Fibroblast of skin of back (primary cell): ENCODE data around the gene DZIP1L. TPM values are rescaled to one million over a fixed set of nuclear protein-coding genes. Genes with fewer than 3 reads are reported as not detected.
A peak's percentile ranks its signal among the peaks of the same experiment; 100 is the strongest.
"Not testable (repeated sequence)": the region's sequence is repeated elsewhere in the genome, so short reads cannot be mapped to it uniquely, and the experiment has no call there.

Source experiments
- DNase-seq: peaks from one replicate; pipeline ENCODE4 v3.0.0-alpha.2; 2013
- polyA plus RNA-seq, 2 experiments: library from polyadenylated mRNA; unstranded; fragments of 120-200 nt; gene quantifications; one replicate each; pipeline ENCODE4 v1.2.1, GENCODE V29; 2013; ENCODE audit not compliant: insufficient read length in 2 of 2

The DZIP1L gene, protein sequence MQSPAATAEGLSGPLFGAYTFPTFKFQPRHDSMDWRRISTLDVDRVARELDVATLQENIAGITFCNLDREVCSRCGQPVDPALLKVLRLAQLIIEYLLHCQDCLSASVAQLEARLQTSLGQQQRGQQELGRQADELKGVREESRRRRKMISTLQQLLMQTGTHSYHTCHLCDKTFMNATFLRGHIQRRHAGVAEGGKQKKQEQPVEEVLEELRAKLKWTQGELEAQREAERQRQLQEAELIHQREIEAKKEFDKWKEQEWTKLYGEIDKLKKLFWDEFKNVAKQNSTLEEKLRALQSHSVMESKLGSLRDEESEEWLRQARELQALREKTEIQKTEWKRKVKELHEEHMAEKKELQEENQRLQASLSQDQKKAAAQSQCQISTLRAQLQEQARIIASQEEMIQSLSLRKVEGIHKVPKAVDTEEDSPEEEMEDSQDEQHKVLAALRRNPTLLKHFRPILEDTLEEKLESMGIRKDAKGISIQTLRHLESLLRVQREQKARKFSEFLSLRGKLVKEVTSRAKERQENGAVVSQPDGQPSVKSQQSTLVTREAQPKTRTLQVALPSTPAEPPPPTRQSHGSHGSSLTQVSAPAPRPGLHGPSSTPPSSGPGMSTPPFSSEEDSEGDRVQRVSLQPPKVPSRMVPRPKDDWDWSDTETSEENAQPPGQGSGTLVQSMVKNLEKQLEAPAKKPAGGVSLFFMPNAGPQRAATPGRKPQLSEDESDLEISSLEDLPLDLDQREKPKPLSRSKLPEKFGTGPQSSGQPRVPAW
- polyA plus RNA-seq (2013, experiment 1 of 2; ENCODE audit: insufficient read length), result 12.6 TPM
- 12.8 TPM for polyA plus RNA-seq (2013, experiment 2 of 2; ENCODE audit: insufficient read length)

DNA sequence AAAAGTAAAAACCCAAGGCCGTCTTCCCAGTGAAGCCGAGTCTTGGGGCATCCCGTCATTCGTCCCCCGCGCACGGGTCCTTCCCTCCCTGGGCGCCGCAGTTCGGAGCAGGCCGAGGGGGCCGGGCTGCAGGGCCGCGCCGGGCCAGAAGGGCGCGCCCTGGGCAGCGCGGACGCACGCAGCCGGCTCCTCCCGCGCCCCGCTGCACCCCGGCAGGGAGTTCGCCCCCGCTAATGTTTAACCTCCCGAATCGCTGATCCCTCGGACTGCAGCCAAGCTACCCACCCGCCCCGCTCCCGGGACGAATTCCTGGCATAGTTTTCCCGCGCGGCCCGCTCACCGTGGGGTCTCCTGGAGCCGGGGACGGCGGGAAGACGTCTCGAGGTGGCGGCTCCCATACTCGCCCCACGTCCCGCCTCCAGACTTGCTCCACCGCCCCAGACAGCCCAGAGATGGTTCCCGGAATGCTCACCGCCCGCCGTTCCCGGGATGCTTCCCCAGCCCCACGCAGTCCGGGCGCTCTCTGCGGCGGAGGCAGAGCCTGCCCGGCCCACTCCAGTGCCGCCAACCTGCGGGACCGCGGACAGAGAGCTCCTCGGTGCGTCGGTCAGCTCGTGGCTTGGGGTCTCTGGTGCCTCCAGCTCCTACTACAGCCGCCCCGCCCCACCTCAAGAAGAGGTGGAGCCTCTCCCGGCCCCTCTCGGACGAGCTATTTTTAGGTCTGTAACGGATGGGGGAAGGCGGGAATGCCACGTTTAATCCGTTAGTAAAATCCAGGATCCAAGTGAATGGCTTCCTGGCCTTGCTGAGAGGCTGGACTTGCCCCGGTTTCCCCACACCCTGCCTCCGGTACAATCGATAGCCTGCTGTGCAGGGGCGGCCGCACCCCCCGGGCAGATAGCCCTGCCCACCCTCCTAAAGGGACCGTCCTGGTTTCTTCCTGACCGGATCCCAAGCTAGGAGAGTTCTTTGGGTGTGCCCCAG is at the start of gene DZIP1L:
DZIP1L (minus strand) TSS at position 621 of the 984 bp plus-strand sequence. CDS start 11,637 bp downstream, outside the sequence.
- DNase-seq, result peak; percentile 88

DNA sequence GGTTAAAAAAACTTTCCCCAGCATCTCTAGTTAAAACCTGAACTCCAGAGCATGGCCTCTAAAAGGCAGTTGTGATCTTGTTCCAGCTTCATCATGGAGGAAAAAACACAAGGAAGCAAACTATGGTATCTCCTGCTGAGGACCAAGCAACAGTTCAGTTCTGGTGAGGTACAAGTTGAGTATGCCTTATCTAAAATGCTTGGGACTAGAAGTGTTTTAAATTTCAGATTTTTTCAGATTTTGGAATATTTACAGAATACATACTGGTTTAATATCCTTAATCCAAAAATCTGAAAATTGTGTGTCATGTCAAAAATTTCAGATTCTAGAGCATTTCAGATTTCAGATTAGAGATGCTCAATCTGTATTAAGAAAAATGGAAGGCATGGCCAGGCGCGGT is 49.7 kb upstream of the DZIP1L start:
- DNase-seq, result no peak

DNA sequence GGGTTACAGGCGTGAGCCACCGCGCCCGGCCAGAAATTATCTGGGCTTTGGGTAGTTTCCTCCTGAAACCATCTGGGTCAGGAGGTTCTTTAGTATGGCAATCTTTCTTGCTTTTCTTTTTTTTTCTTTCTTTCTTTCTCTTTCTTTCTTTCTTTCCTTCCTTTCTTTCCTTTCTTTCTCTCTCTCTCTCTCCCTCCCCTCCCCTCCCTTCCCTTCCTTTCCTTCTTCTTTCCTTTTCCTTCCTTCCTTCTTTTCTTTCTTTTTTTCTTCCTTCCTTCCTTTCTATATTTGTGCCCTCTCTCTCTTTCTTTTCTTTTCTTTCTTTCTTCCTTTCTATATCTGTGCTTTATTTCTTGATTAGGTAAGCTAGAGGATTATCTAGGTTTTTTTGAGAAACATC is 42.3 kb upstream of the DZIP1L start:
- DNase-seq, result no peak

DNA sequence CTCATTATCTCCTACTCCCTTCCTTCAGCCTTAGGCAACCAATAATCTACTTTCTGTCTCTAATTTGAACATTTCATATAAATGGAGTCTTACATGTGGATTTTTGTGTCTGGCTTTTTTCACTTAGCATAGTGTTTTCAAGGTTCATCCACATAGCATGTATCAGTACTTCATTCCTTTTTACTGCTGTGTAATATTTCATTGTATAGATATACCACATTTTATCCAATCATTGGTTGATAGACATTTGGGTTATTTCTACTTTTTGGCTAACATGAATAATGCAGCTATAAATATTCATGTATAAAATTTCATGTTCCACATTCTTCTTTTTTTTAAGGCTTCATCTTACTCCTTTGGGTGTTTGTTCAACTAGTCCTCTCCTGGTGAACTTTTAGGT is 39.1 kb upstream of the DZIP1L start:
- DNase-seq, result no peak

DNA sequence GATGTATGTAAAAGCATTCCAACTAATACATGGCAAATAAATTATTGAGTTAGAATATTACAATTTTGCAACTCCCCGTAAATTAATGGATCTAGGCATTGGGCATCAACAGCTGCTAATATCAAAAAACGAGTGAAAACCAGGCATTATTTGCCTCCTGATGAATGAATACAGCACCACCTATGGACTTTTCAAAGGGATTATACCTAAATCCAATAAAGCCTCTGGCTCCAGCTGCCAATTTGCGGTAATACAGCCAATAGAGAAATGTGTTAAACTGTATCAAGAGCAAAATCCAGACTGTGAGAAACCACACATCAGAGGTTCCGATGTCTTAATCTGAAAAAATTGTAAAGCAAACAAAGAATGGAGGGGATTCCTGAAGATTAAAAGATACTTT is 33.1 kb upstream of the DZIP1L start:
- no peak for DNase-seq

DNA sequence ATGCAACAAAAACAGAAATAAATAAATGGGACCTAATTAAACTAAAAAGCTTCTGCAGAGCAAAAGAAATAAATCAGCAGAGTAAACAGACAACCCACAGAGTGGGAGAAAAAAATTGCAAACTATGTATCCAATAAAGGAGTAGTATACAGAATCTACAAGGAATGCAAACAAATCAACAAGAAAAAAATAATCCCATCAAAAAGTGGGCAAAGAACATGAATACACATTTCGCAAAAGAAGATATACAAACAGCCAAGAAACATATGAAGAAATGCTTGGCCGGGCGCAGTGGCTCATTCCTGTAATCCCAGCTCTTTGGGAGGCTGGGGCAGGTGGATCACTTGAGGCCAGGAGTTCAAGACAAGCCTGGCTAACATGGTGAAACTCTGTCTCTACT is 26.8 kb upstream of the DZIP1L start:
- not testable (repeated sequence) for DNase-seq

DNA sequence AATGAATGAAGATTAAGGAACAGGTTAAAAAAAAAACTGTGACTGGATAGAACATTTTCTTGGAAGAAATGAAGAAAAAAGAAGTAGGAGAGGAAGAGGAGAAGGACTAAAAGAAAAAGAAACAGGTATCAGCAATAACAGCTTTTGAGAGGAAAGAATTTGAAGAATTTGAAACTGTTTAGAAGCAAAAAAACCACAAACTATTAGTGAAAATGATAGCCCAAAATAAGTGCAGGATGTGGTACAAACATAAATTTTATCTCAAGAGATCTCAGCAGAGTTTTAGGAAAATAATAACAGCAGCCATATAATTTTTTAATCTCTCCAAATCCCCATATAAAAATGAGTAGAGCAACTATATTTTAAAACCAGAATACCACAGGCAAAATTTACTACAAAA is 25.5 kb upstream of the DZIP1L start:
- DNase-seq, result no peak

DNA sequence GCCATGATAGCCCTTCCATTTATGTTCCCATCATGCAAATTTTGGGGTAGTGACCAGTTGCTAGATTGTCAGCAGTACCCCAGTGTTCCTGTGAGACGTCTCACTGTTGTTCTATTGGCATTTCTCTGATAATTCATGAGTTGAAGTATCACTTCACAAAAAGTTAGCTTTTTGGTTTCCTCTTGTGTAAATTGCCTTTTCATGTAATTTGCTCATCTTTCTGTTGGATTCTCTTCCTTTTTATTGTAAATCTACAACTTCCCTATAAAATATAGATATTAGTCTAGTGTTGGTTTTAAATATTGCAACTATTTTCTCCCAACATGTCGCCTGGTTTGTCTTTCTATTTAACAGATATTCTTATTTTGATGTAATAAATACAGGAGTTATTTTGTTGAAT is 24.3 kb upstream of the DZIP1L start:
- DNase-seq, result no peak

DNA sequence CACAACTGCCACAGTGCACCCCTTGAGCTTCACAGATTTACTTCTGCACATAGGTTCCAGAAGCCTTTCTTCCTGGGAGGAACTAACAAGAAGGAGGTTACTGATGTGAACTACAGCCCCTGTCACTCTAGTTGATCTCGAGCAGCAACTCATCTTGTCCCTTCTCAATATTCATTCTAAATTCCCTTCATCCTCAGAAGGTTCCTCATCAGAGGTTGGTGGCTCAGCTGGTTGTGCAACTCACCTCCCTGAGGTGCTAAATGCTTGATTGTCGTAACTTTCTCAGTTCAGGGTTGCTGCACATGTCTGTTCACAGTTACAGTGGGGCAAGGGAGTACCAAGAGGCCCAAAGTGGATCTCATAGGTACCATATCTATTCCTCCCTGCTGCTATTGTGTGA is 22.5 kb upstream of the DZIP1L start:
- DNase-seq, result no peak

DNA sequence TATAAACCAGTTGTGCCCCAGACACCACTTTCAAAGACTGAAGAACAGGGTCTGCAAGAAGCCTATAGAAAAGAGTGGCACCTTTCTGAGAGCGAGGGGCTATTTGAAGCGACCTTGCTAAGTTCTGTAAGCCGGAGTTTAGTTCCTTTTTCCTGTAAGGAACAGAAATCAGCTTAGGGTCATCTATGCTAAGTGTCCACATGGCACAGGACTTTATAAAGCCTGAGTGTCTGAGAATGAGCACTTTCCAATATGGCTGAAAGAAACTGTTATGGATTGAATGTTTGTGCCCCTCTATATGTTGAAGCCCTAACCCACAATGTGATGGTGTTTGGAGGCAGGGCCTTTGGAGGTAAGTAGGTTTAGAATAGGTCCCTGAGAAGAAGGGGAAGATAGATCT is 20.8 kb upstream of the DZIP1L start:
- DNase-seq, result no peak

DNA sequence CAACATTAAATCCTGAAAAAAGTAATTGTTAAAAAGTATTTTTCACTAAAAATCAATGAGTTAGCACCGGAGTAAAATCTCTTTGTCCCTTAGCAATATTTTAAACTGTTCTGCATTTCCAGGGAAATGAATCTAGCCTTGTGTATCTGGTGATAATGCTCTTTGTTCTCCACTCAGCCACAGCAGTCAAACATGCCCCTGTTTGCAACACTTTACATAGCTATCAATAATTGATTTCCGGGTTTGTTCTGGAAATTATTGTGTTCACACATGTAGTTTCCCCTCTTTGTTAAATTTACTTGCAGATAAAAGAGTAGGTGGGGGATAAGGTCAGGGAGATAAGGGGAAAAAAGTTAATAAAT is 20.4 kb upstream of the DZIP1L start:
- DNase-seq, result no peak

DNA sequence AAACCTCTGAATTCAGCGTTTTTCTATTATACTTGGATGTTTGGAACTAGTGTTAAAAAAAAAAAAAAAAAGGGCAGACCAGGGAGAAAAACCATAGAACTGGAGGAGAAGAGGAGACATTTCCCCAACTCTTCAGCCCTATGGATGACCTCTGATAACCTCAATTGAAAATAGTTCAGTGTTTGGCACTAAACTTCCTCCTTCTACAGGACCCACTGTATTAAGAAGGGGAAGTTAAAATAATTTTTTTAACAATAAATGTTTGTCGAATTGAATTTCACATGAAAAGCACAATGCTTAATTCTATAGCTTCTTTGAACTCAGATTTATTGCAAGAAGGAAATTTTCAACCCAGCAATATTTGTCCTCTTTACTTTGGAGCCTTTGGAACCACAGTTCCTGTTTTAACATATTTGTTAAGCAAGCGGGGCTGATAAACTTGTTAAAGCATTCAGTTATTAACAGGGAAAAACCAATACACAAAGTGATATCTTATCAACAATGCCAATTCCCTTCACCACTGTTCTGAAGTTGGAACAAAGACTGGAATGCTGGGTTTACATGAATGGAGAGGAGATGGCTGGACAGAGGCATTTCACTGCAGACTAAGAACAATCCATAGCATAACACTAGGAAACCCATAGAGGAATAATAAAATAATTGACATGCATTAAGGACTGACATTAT is 19.9 kb upstream of the DZIP1L start:
- no peak for DNase-seq

DNA sequence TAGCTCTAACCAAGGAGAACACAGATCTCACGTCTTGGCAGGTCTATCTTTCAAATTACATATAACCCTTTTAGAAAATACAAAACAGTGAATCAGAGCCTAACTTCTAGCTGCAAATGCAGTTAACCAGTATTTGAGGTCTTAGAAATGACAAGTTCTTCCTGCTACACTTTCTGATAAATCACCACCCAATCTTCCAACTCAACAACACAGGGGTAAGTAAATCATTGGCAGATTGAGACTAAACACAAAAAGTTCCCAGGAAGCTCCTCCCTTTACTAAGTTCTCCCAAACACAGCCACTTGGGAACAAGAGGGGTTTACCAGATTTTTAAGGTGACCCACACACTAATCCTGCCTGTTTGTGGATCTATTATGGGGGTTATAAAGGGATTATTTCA is 16.8 kb upstream of the DZIP1L start, which contains the start of gene A4GNT:
A4GNT (minus strand) TSS at position 152 of the 400 bp plus-strand sequence. CDS start 1,134 bp downstream, outside the sequence.
- DNase-seq, result no peak

DNA sequence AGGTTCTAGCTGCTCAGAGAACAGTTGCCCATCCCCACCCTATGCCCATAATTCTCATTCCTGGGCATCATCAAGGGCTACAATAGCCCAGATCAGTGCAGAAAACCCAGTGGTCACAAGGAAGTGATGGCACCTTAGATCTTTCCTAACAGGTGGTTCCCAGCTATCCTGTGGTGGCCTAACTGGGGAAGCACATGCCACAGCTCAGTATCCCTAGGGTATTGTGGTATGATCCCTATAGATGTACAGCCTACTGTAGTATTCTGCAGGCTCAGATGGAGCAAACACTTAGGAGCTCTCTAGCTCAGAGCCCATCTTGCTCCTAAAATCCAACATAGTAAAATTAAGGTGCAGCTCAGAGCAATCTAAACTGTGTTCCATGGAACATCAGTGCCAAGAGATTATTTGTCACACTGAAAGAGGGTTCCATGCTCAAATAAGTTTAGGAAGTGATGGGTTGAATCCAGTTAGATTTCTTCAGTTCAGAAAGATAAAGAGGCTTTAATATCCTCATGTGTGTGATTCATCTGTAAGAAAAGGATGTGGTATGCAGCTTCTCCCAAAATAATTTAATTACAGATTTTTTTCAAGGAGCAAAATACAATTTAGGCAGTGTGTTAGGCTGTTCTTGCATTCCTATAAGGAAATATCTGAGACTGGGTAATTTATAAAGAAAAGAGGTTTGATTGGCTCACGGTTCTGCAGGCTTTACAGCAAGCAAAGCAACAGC is 12.4 kb upstream of the DZIP1L start:
- DNase-seq, result no peak

DNA sequence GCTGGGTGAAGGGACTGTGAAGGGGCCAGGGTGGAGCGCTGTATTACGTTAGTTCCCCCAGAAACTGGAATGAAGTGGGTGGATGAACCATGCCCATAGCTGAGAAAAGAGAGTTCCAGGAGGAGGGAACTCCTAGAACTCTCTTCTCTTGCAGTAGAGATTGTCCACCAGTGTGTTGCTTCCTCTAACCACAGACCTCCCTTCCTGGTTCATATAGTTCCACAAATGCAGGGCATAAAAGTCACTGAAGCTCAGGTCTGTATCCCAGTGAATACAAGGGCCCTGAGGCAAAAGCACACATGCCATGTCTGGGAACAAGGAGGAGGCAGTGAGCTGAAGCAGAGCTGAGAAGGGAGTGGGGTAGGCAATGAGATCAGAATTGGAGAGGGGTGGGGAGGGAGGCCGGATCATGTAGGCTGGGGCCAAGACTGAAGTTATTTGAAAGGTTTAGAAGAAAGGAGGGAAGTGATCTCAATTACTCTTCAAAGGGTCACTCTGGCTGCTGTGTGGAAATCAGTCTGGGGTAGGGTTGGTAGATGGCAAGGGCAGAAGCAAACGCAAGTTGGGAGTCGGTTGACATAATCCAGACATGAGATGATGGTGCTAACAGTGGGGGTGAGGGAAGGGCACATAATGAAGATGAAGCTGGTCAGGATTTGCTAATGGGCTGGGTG is 10.3 kb upstream of the DZIP1L start:
- DNase-seq, result peak; percentile 38

DNA sequence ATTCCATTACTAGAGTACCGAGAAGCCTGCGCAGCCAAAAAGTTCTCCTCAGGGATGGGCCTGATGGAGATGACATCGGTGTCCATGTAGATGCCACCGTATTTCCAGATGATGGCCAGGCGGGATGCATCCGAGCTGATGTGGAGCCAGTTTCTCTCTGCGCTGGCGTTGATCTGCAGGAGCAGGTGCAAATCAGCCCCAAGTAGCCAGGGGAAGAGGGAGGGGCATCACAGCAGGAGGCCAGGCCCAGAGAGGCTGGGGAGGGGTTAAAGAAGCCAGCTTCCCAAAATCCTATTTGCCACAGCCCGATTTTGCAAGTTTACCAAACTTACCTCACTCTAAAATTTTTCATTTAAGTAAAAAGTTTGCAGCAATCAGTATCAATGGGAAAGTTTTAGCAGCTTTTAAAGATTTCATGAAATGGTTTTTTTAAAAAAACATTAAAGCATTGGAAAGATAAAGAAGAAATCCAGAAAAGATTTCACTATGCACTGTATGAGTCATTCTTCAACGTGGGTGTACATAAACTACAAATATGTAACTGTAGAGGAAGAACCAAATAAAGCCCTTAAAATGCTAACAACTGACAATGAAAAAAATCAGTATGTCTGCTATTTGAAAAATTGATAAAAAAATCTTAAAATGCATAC is 9.4 kb upstream of the DZIP1L start:
- DNase-seq, result peak; percentile 61

DNA sequence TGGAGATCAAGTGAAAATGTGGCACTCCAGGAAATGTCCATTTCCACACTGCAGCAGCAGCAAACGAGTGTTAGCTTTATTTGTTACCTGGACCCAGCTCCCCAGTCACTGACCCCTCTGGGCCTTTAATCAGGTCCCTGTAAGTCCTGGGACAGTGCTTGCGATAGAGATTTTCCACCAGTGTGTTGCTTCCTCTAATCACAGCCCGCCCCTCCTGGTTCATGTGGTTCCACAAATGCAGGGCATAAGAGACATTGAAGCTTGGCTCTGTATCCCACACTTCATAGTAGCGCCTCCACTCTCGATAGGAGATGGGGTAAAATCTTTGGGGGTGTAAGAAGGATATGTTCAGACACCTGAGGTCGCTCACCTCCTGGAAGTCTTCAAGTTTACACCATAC is 8.8 kb upstream of the DZIP1L start:
- no peak for DNase-seq

DNA sequence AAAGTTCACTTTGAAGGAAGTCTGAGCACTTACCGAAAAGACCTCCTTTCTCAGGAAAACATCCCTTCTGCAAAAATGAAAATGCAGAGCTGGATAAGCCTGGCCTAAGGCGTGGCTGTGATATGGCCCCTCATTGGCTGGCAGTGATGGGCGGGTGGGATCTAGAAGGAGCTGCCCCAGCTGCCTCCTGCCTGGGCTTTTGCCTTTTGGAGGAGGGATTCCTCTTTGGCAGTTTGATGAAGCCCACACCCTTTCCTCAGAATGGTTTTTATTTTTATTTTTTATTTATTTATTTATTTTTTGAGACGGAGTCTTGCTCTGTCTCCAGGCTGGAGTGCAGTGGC is 4.0 kb upstream of the DZIP1L start:
- no peak for DNase-seq

DNA sequence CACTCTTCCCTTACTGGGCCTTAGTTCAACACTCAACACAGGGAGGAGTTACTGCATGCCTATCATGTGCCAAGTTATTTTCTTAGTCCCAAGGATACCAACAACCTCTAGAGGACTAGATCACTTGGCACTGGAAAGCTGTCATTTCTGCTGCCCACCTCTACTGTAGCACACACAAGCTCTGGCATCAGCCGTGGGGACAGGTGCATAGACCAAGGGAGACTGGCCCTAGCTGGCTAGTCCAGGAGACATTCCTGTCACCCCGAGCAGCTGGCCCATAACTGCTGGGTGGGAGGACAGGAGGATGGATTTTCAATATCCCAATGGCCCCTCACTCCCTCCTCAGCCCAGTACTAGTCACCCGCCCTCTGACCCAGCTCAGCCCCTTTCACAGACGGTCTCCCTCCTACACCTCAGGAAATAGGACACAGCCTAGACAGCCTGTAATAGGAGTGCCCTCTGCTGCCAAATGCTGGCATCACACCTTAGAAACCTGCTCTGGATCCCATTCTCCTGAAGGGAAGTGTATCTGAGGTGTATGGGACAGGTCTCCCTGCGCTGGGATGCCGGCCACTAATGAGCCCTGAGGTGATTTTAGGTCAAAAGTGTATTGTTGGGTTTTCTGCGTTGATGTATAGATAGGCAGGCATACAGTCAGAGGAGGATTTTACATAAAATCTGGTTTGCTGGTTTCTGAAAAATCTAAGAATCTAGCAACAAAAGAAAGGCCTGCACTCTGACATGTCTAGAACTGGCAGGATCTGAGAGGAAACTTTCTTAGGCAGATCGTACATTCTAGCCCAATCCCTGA is 3.4 kb upstream of the DZIP1L start:
- peak; percentile 72 for DNase-seq
